ENCODE measurements around the gene RHOG. TPM values are rescaled to one million over a fixed set of nuclear protein-coding genes. Genes with fewer than 3 reads are reported as not detected.

The RHOG gene
- total and polyA plus RNA-seq, 9 of the 15 experiments (the other 6 are each of a cell fraction or from before 2014, with no cell fraction given): 22.6 to 162 (median 80.3) TPM

DNA sequence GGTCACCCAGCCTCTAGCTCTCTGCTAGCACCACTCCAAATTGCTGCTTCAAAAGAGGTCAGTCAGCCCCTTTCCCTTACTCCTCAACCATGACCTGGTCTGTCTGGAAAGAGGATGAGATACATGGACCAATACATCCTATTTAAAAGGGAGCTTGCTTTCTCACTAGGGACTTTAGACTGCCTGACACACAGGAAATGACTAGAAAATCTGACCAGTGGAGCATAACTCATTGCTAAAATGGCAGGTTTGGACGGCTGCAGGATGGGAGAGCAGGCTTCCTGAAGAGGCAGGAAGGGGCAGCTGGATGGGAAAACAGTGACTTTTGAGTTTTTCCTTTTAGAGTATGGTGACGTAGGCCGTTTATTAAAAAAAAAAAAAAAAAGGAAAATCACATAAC, 40.0 kb upstream of the RHOG start:
- FAIRE-seq: no peak
- H3K4me3 ChIP-seq: no peak overlapping the region

More for the DNA sequence above, 40.0 kb upstream of the RHOG start:
- intact Hi-C loops (cut with micrococcal nuclease): no loop called here
- no peaks in the 10 kb centered on the region for H3K36me3 ChIP-seq (ENCODE audit: control insufficient read depth, insufficient read depth, low read length)
- H4K20me1 ChIP-seq (replicated peaks; ENCODE audit: control insufficient read depth, insufficient read depth, low read length): peaks cover 27% of the 10 kb centered on the region
- peaks cover 89% of the 10 kb centered on the region for H3K79me2 ChIP-seq (ENCODE audit: control insufficient read depth, insufficient read depth, low read length)
- in situ Hi-C loops (cut with MboI): no loop called here
- H3K4me1 ChIP-seq (replicated peaks in 1 of 2; ENCODE audit: control insufficient read depth in 2 of 2, insufficient read depth in 2 of 2, low read length in 2 of 2): peaks cover 13 to 53% of the 10 kb centered on the region in 2 experiments
- no peaks in the 10 kb centered on the region for H3K27me3 ChIP-seq (ENCODE audit: control insufficient read depth in 2 of 2, insufficient read depth in 2 of 2, low read length in 2 of 2)
- TF ChIP-seq YY1 (IDR thresholded peaks at IDR 0.05; ENCODE audit: borderline replicate concordance in 1 of 3, control insufficient read depth in 1 of 3, extremely low read depth in 1 of 3, insufficient read depth in 3 of 3, insufficient read length in 1 of 3, insufficient replicate concordance in 2 of 3, low read depth in 1 of 3, low read length in 2 of 3) (peak in 1 of 3 experiments; percentile 16), MEIS2 (IDR thresholded peaks at IDR 0.05; ENCODE audit: partially characterized antibody) (peak; percentile 64), PTRF (tag; IDR thresholded peaks at IDR 0.05) (no peak), ZNF764 (CRISPR knock-in tag; IDR thresholded peaks at IDR 0.05; ENCODE audit: low read depth) (no peak), POLR2AphosphoS5 (IDR thresholded peaks at IDR 0.05; ENCODE audit: control insufficient read depth, insufficient read depth, low read depth, low read length) (no peak), ETV1 (tag; conservative IDR thresholded peaks at IDR 0.05; ENCODE audit: low read depth) (peak; percentile 63; the same call in 1 of the 2 replicates), ZNF212 (CRISPR knock-in tag; IDR thresholded peaks at IDR 0.05) (no peak), VEZF1 (CRISPR knock-in tag; IDR thresholded peaks at IDR 0.05) (0 out of 2 replicates have a peak, but pooled peaks have one; percentile 15), PBX2 (CRISPR knock-in tag; IDR thresholded peaks at IDR 0.05; ENCODE audit: low read depth) (no peak), PBX2 (tag; conservative IDR thresholded peaks at IDR 0.05; ENCODE audit: low read depth) (peak; percentile 29; the same call in 1 of the 2 replicates), HMBOX1 (IDR thresholded peaks at IDR 0.05) (peak; percentile 23; the same call in 1 of the 2 replicates), PKNOX1 (IDR thresholded peaks at IDR 0.05) (peak; percentile 42; the same call in 1 of the 2 replicates)
- TF ChIP-seq, protein P1, sequence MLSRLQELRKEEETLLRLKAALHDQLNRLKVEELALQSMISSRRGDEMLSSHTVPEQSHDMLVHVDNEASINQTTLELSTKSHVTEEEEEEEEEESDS (CRISPR knock-in tag; IDR thresholded peaks at IDR 0.05): no peak
- no peaks in the 10 kb centered on the region for H3K9me1 ChIP-seq (ENCODE audit: control insufficient read depth, insufficient read depth, low read length)
- H3K9ac ChIP-seq (ENCODE audit: insufficient read depth in 1 of 2, low read depth in 2 of 2, low read length in 2 of 2): peak overlapping the region in 1 of 2 experiments; percentile 18; a peak in 1 of 4 replicates
- no peak for DNase-seq (ENCODE audit: extremely low read depth in 1 of 4, low spot score in 3 of 4)
- peak; percentile 11; the same call in 1 of the 3 replicates for ATAC-seq
- CTCF ChIA-PET (ENCODE audit: low intra/inter-chr PET ratio): no interaction called here
- no TSS peak for BruUV-seq (replicated peaks)
- H3K4me2 ChIP-seq (ENCODE audit: insufficient read depth, low read length): no peak overlapping the region
- no peak overlapping the region for H2AFZ ChIP-seq (ENCODE audit: low read depth, low read length)
- no peaks in the 10 kb centered on the region for H3K9me3 ChIP-seq (replicated peaks; ENCODE audit: control insufficient read depth, insufficient read depth, low read depth, low read length)
- POLR2A ChIA-PET: interaction anchor here (0.7 to 1.3 kb wide), 5 partner anchors 10 to 40 kb away, joined by 3 to 5 read pairs (median 4); no protein-coding TSS in a partner anchor
- H3K27ac ChIP-seq (ENCODE audit: extremely low read depth, low read depth, low read length): no peak overlapping the region
- 43% methylated on average over 3 of the region's 3 CpGs for WGBS (ENCODE audit: insufficient coverage, low coverage, missing lambda C conversion rate)

Data from K562 (cell line).